ENCODE results near the gene PUS3.
A peak's percentile ranks its signal among the peaks of the same experiment; 100 is the strongest.

The PUS3 gene

GRCh38 chr11:125941619-125942611 lies 38.9 kb upstream of the PUS3 start:
- peak; percentile 18 for DNase-seq
- in situ Hi-C loops (cut with MboI; ENCODE audit: low pct_unique_long_range_greater_than_20kb, low sequenced_read_pairs): no loop called here

GRCh38 chr11:125941267-125941618 lies 38.2 kb upstream of the PUS3 start:
- in situ Hi-C loops (cut with MboI; ENCODE audit: low pct_unique_long_range_greater_than_20kb, low sequenced_read_pairs): no loop called here
- no peak for DNase-seq

- in situ Hi-C loops (cut with MboI; ENCODE audit: low pct_unique_long_range_greater_than_20kb, low sequenced_read_pairs): no loop called here
- no peak for DNase-seq
Observed at GRCh38 chr11:125940145-125940544, 37.1 kb upstream of the PUS3 start.

- in situ Hi-C loops (cut with MboI; ENCODE audit: low pct_unique_long_range_greater_than_20kb, low sequenced_read_pairs): no loop called here
Observed at GRCh38 chr11:125939081-125939521, 36.1 kb upstream of the PUS3 start.

GRCh38 chr11:125938418-125938817 lies 35.4 kb upstream of the PUS3 start:
- in situ Hi-C loops (cut with MboI; ENCODE audit: low pct_unique_long_range_greater_than_20kb, low sequenced_read_pairs): no loop called here
- DNase-seq: no peak

More at GRCh38 chr11:125939081-125939521, 36.1 kb upstream of the PUS3 start:
- DNase-seq: no peak

- no peak for DNase-seq
Observed at GRCh38 chr11:125935618-125936199, 32.7 kb upstream of the PUS3 start.

GRCh38 chr11:125935056-125935455 lies 32.0 kb upstream of the PUS3 start:
- in situ Hi-C loops (cut with MboI; ENCODE audit: low pct_unique_long_range_greater_than_20kb, low sequenced_read_pairs): no loop called here
- DNase-seq: no peak

More at GRCh38 chr11:125935618-125936199, 32.7 kb upstream of the PUS3 start:
- in situ Hi-C loops (cut with MboI; ENCODE audit: low pct_unique_long_range_greater_than_20kb, low sequenced_read_pairs): no loop called here

- DNase-seq: no peak
- in situ Hi-C loops (cut with MboI; ENCODE audit: low pct_unique_long_range_greater_than_20kb, low sequenced_read_pairs): no loop called here
Observed at GRCh38 chr11:125934473-125934872, 31.5 kb upstream of the PUS3 start.

GRCh38 chr11:125933030-125933813 lies 30.2 kb upstream of the PUS3 start:
- DNase-seq: no peak
- in situ Hi-C loops (cut with MboI; ENCODE audit: low pct_unique_long_range_greater_than_20kb, low sequenced_read_pairs): no loop called here

- DNase-seq: no peak
- in situ Hi-C loops (cut with MboI; ENCODE audit: low pct_unique_long_range_greater_than_20kb, low sequenced_read_pairs): no loop called here
Observed at GRCh38 chr11:125932301-125932700, 29.3 kb upstream of the PUS3 start.

- in situ Hi-C loops (cut with MboI; ENCODE audit: low pct_unique_long_range_greater_than_20kb, low sequenced_read_pairs): no loop called here
- no peak for DNase-seq
Observed at GRCh38 chr11:125931668-125932067, 28.7 kb upstream of the PUS3 start.

GRCh38 chr11:125931116-125931515 lies 28.1 kb upstream of the PUS3 start:
- in situ Hi-C loops (cut with MboI; ENCODE audit: low pct_unique_long_range_greater_than_20kb, low sequenced_read_pairs): no loop called here
- no peak for DNase-seq

- in situ Hi-C loops (cut with MboI; ENCODE audit: low pct_unique_long_range_greater_than_20kb, low sequenced_read_pairs): no loop called here
- DNase-seq: no peak
Observed at GRCh38 chr11:125930076-125930450, 27.1 kb upstream of the PUS3 start.

GRCh38 chr11:125929445-125930075 lies 26.6 kb upstream of the PUS3 start:
- no peak for DNase-seq
- in situ Hi-C loops (cut with MboI; ENCODE audit: low pct_unique_long_range_greater_than_20kb, low sequenced_read_pairs): loop anchor here (10.0 kb wide), 1 partner anchor 265 kb away; no protein-coding TSS in a partner anchor

GRCh38 chr11:125926682-125927081 lies 23.7 kb upstream of the PUS3 start:
- in situ Hi-C loops (cut with MboI; ENCODE audit: low pct_unique_long_range_greater_than_20kb, low sequenced_read_pairs): loop anchor here (10.0 kb wide), 1 partner anchor 268 kb away; no protein-coding TSS in a partner anchor
- no peak for DNase-seq

GRCh38 chr11:125925804-125926203 lies 22.8 kb upstream of the PUS3 start:
- in situ Hi-C loops (cut with MboI; ENCODE audit: low pct_unique_long_range_greater_than_20kb, low sequenced_read_pairs): loop anchor here (10.0 kb wide), 1 partner anchor 269 kb away; no protein-coding TSS in a partner anchor
- no peak for DNase-seq

- DNase-seq: no peak
- in situ Hi-C loops (cut with MboI; ENCODE audit: low pct_unique_long_range_greater_than_20kb, low sequenced_read_pairs): loop anchor here (10.0 kb wide), 1 partner anchor 270 kb away; no protein-coding TSS in a partner anchor
Observed at GRCh38 chr11:125925247-125925740, 22.3 kb upstream of the PUS3 start.

GRCh38 chr11:125924384-125925007 lies 21.5 kb upstream of the PUS3 start:
- DNase-seq: no peak
- in situ Hi-C loops (cut with MboI; ENCODE audit: low pct_unique_long_range_greater_than_20kb, low sequenced_read_pairs): loop anchor here (10.0 kb wide), 1 partner anchor 270 kb away; no protein-coding TSS in a partner anchor

All from KBM-7 (cell line).